Lung (tissue), 12 donors: ENCODE data around the gene RNF141. TPM values are rescaled to one million over a fixed set of nuclear protein-coding genes. Genes with fewer than 3 reads are reported as not detected.

Experiments used
- ATAC-seq: fragments of 200-7000 bp; cut with Tn5 transposase; one replicate; pipeline ENCODE4 v1.9.1; 2020; ENCODE audit warnings: moderate number of reproducible peaks; ENCODE audit not compliant: insufficient read depth, low FRiP score
- DNase-seq, 3 donors: peaks; one replicate each; pipeline ENCODE4 v3.0.0-alpha.2; 2013 to 2017
- H3K27ac ChIP-seq, 2 donors: one replicate each; pipeline ENCODE4 v1.5.1; 2013; ENCODE audit warnings: mild to moderate bottlenecking in 2 of 2, moderate library complexity in 2 of 2, control low read depth in 1 of 2, inconsistent platforms in 1 of 2, low read depth in 1 of 2, low read length in 1 of 2
- H3K27me3 ChIP-seq, 3 donors: one replicate each; pipeline ENCODE4 v1.5.1; 2013; ENCODE audit warnings: low read length in 2 of 3; ENCODE audit not compliant: control insufficient read depth in 3 of 3, insufficient read depth in 3 of 3
- H3K36me3 ChIP-seq, 4 donors: one replicate each; pipeline ENCODE4 v1.5.1; 2013; ENCODE audit warnings: low read length in 4 of 4, mild to moderate bottlenecking in 1 of 4, moderate library complexity in 1 of 4; ENCODE audit not compliant: control insufficient read depth in 4 of 4, insufficient read depth in 4 of 4
- H3K4me1 ChIP-seq, 5 donors: one replicate each; pipeline ENCODE4 v1.5.1; 2013; ENCODE audit warnings: low read length in 5 of 5, mild to moderate bottlenecking in 2 of 5, moderate library complexity in 1 of 5; ENCODE audit not compliant: control insufficient read depth in 5 of 5, insufficient read depth in 5 of 5
- H3K4me3 ChIP-seq: one replicate; pipeline ENCODE4 v1.5.1; 2013; ENCODE audit warnings: mild to moderate bottlenecking, control low read depth, moderate library complexity
- H3K9ac ChIP-seq, 2 donors: one replicate each; pipeline ENCODE4 v1.5.1; 2013; ENCODE audit warnings: low read length in 2 of 2, control low read depth in 1 of 2; ENCODE audit not compliant: insufficient read depth in 1 of 2
- H3K9me3 ChIP-seq, 4 donors: one replicate each; pipeline ENCODE4 v1.5.1; 2013; ENCODE audit warnings: low read length in 3 of 4, mild to moderate bottlenecking in 1 of 4, moderate library complexity in 1 of 4; ENCODE audit not compliant: control insufficient read depth in 4 of 4, insufficient read depth in 3 of 4
- WGBS, 2 donors: extraction: QIAGEN DNeasy Blood & Tissue Kit; methylation state at CpG; one replicate each; pipeline ENCODE4 v1.1.7; 2013; 5-methylcytosine and 5-hydroxymethylcytosine counted together
- polyA plus RNA-seq, 2 donors: library from polyadenylated mRNA; stranded (reverse); fragments of 200-250 nt; gene quantifications; one replicate each; pipeline ENCODE4 v1.2.1, GENCODE V29; 2013
- total RNA-seq, 2 donors: library from RNA; depleted of rRNA in 1 of 2; stranded (reverse); fragments of >200 nt in 1 of 2; gene quantifications; one replicate each; pipeline ENCODE4 v1.2.1, GENCODE V29; 2014 to 2021
- TF ChIP-seq, protein P1 (sequence below): IDR thresholded peaks from 2 replicates; pipeline ENCODE4 v1.5.1; 2012; ENCODE audit warnings: mild to moderate bottlenecking; ENCODE audit errors: control extremely low read depth, extremely low read depth
- donor health status: control.
- donor health status: control.
- donor health status: Bipolar disorder and iron deficiency.
- donor health status: healthy.
- donor health status: DM: yes; HTN: yes; CAD: no.

RNF141 gene
- total and polyA plus RNA-seq, 4 donors: 14.8 to 63.8 (median 33.4) TPM

- Histone ChIP-seq H3K4me1 (peaks cover 0 to 4% (median 0%) of the 10 kb centered on the region in 5 donors), H3K4me3 (no peak overlapping the region), H3K27me3 (no peaks in the 10 kb centered on the region), H3K9ac (no peak overlapping the region), H3K27ac (no peak overlapping the region), H3K9me3 (no peaks in the 10 kb centered on the region), H3K36me3 (peaks cover 0 to 16% (median 0%) of the 10 kb centered on the region in 4 donors)
- DNase-seq: no peak
- TF ChIP-seq, protein P1, sequence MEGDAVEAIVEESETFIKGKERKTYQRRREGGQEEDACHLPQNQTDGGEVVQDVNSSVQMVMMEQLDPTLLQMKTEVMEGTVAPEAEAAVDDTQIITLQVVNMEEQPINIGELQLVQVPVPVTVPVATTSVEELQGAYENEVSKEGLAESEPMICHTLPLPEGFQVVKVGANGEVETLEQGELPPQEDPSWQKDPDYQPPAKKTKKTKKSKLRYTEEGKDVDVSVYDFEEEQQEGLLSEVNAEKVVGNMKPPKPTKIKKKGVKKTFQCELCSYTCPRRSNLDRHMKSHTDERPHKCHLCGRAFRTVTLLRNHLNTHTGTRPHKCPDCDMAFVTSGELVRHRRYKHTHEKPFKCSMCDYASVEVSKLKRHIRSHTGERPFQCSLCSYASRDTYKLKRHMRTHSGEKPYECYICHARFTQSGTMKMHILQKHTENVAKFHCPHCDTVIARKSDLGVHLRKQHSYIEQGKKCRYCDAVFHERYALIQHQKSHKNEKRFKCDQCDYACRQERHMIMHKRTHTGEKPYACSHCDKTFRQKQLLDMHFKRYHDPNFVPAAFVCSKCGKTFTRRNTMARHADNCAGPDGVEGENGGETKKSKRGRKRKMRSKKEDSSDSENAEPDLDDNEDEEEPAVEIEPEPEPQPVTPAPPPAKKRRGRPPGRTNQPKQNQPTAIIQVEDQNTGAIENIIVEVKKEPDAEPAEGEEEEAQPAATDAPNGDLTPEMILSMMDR: no peak
- WGBS, 2 donors: 45 to 47% methylated on average over 2 of the region's 2 CpGs
- ATAC-seq: no peak
These were observed 55.3 kb downstream of the RNF141 start for GRCh38 chr11:10485646-10486045.

DNA sequence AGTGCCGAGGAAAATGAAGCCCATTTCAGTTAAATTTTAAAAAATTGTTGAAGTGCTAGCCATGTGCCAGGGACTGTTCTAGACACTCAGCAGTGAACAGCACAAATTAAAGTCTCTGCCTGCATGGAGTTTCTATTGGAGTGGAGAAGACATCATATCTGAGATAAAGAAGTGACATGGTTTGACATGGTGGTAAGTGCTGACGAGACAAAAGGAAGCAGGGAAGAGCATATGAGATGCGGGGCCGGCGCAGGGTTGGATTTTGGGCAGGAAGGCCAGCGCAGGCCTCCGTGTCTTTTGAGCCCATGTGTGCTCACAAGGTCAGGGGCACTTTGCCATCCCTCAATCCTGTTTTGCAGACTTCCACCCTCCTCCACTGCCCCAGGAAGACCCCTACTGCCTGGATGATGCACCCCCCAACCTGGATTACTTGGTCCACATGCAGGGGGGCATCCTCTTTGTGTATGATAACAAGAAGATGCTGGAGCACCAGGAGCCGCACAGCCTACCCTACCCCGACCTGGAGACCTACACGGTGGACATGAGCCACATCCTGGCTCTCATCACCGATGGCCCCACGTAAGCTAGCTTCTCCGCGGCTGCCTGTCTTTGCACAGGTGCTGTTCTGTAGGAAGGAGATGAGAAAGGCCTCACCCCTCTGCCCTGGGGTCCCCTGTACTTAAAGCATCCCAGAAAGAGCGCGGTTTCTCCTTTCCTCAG, 56.4 kb downstream of the RNF141 start:
- H3K9me3 ChIP-seq: no peaks in the 10 kb centered on the region
- H3K36me3 ChIP-seq: peaks cover 0 to 17% (median 0%) of the 10 kb centered on the region in 4 donors
- no peak overlapping the region for H3K4me3 ChIP-seq
- no peak overlapping the region for H3K9ac ChIP-seq
- no peaks in the 10 kb centered on the region for H3K27me3 ChIP-seq
- TF ChIP-seq, protein P1: no peak
- DNase-seq: no peak
- no peaks in the 10 kb centered on the region for H3K4me1 ChIP-seq
- 90 to 91% methylated on average over 16 of the region's 16 CpGs for WGBS, 2 donors
- no peak for ATAC-seq
- H3K27ac ChIP-seq: no peak overlapping the region

DNA sequence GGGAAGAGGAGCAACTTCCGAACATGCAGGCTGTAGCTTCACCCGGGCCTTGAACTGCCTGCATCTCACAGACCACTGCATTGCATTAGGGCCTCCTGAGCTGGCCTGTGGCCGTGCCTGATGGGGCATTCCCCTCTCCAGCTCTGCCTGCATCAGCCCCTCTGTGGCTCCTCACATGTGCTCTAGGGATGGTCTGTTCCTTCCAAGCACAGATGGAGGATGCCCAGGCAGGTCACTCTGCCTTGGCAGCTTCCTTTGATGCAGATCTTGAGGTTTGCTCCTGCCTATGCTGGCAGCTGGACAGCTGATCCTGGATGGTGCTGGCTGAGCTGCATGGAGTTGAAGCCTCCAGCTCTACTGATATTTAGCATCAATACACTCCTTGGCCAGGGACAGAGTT, 57.4 kb downstream of the RNF141 start:
- DNase-seq: no peak
- no peaks in the 10 kb centered on the region for H3K9me3 ChIP-seq
- H3K9ac ChIP-seq: no peak overlapping the region
- peaks cover 0 to 20% (median 0%) of the 10 kb centered on the region in 4 donors for H3K36me3 ChIP-seq
- H3K27me3 ChIP-seq: no peaks in the 10 kb centered on the region
- WGBS, 2 donors: 60 to 63% methylated on average over 3 of the region's 3 CpGs
- ATAC-seq: no peak
- no peak overlapping the region for H3K27ac ChIP-seq
- H3K4me3 ChIP-seq: no peak overlapping the region
- TF ChIP-seq, protein P1: no peak
- H3K4me1 ChIP-seq: no peaks in the 10 kb centered on the region
